Measurements from ENCODE around the gene STK32B. TPM values are rescaled to one million over a fixed set of nuclear protein-coding genes. Genes with fewer than 3 reads are reported as not detected.

STK32B gene
- total RNA-seq, 2 experiments from 2014 or later = not detected

DNA sequence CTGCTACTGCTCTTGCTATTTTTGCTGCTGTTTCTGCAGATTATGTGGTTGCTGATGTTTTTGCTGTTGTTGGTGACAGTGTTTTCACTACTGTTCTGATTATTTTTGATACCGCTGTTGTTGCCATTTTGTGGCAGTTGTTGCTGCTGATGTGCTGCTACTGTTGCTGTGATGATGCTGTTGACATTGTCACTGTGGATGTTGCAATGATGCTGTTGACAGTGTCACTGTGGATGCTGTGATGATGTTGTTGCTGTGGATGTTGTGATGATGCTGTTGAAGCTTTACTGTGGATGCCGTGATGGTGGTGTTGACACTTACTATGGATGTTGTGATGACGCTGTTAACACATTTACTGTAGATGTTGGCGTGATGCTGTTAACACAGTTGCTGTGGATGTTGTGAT, 476.8 kb downstream of the STK32B start:
- H3K27ac Mint-ChIP-seq = no peak overlapping the region
- CTCF ChIA-PET = no interaction called here
- no peak for DNase-seq
- intact Hi-C loops (cut with micrococcal nuclease) = no loop called here
- no peaks in the 10 kb centered on the region for H3K27me3 Mint-ChIP-seq
- H3K4me1 Mint-ChIP-seq (ENCODE audit: low read depth) = no peaks in the 10 kb centered on the region
- H3K4me3 Mint-ChIP-seq = no peak overlapping the region
- H3K9me3 Mint-ChIP-seq = peaks cover 5% of the 10 kb centered on the region
- POLR2A ChIA-PET = no interaction called here
- no peaks in the 10 kb centered on the region for H3K36me3 Mint-ChIP-seq

DNA sequence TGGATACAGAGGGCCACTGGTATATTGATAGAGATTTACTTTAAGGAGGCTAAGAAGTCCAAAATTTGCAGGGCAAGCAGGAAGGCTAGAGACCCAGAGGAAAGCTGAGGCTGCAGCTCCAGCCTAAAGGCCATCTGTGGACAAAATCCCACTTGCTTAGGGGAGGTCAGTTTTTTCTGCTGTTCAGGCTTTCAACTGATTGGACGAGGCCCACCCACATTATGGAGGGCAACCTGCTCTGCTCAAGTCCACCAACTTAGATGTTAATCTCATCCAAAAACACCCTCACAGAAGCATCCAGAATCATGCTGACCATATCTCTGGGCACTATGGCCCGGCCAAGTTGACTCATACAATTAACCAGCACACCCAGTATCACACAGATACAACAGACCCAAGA, 480.8 kb downstream of the STK32B start:
- H3K27me3 Mint-ChIP-seq = no peaks in the 10 kb centered on the region
- POLR2A ChIA-PET = no interaction called here
- no peak for DNase-seq
- CTCF ChIA-PET = no interaction called here
- intact Hi-C loops (cut with micrococcal nuclease) = no loop called here
- peaks cover 6% of the 10 kb centered on the region for H3K36me3 Mint-ChIP-seq
- no peak overlapping the region for H3K27ac Mint-ChIP-seq
- no peaks in the 10 kb centered on the region for H3K4me1 Mint-ChIP-seq (ENCODE audit: low read depth)
- H3K9me3 Mint-ChIP-seq = peaks cover 22% of the 10 kb centered on the region
- no peak overlapping the region for H3K4me3 Mint-ChIP-seq

GRCh38 chr4:5539584-5539983, 488.3 kb downstream of the STK32B start:
- ChIA-PET POLR2A (no interaction called here), CTCF (no interaction called here)
- Mint-ChIP-seq H3K4me1 (ENCODE audit: low read depth) (no peaks in the 10 kb centered on the region), H3K36me3 (peaks cover 2% of the 10 kb centered on the region), H3K27ac (no peak overlapping the region), H3K27me3 (no peaks in the 10 kb centered on the region), H3K4me3 (no peak overlapping the region), H3K9me3 (peaks cover 12% of the 10 kb centered on the region)
- DNase-seq = no peak
- intact Hi-C loops (cut with micrococcal nuclease) = no loop called here

DNA sequence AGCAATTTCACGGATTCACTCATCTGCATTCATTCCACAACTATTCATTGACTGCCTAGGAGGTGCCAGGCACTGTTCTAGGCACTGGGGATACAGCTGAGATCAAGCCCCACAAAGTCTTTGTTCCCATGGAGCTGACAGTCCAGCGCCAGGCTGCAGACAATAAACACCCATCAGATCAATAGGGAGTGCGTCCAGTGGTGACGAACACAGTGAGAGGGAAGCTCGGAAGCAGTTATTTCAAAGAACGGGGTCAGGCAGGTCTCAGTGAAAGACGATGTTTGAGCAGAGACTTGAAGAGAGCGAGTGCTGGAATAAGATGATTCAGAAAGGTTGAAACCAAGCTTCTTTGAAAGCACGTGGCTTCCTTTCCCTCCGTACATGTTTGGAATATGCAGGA, 489.9 kb downstream of the STK32B start:
- intact Hi-C loops (cut with micrococcal nuclease) = no loop called here
- Mint-ChIP-seq H3K9me3 (no peaks in the 10 kb centered on the region), H3K4me1 (ENCODE audit: low read depth) (no peaks in the 10 kb centered on the region), H3K27ac (no peak overlapping the region), H3K36me3 (no peaks in the 10 kb centered on the region), H3K4me3 (no peak overlapping the region), H3K27me3 (no peaks in the 10 kb centered on the region)
- POLR2A ChIA-PET = no interaction called here
- no peak for DNase-seq
- CTCF ChIA-PET = interaction anchor here (0.6 kb wide), 1 partner anchor 23 kb away, joined by 3 read pairs; no protein-coding TSS in a partner anchor

DNA sequence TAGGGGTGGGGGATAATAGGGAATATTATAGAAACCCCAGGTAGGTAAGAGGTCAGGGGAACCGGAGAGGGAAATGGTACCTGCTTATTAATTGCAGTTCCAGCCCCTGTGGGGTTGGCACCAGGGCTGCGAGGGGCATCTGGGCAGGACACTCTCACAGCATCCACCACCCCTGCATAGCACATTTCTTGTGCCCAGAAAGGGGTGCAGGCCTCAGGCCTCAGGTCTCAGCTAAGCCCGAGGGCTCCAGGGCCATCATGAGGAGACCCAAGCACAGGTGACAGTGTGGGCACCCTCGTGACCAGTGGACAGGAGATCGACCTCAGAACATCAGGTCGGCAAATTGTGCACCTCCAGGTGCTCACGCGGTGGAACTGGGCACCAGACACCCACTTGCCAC, 492.4 kb downstream of the STK32B start:
- Mint-ChIP-seq H3K4me3 (no peak overlapping the region), H3K4me1 (ENCODE audit: low read depth) (no peaks in the 10 kb centered on the region), H3K27ac (no peak overlapping the region), H3K9me3 (no peaks in the 10 kb centered on the region), H3K36me3 (no peaks in the 10 kb centered on the region), H3K27me3 (no peaks in the 10 kb centered on the region)
- ChIA-PET CTCF (no interaction called here), POLR2A (no interaction called here)
- intact Hi-C loops (cut with micrococcal nuclease) = no loop called here
- no peak for DNase-seq

DNA sequence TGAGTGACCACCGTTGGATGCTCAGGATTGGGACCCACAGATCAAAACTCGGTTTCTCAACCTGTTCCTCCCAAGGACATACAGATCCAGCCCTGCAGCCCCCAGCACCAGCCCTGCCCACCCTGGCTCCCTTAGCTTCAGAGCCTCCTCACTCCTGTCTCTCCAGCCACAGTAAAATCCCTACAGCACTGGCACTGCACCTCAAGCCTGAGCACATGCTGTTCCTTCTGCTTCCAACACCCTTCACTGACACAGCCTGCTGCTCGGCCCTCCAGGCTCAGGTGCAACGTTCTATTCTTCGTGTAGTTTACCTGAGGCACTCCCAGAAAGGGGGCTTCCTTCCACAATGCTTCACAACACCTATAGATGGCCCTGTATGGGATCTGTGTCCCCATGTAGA, 493.5 kb downstream of the STK32B start:
- peaks cover under 1% of the 10 kb centered on the region for H3K9me3 Mint-ChIP-seq
- no peaks in the 10 kb centered on the region for H3K4me1 Mint-ChIP-seq (ENCODE audit: low read depth)
- H3K4me3 Mint-ChIP-seq = no peak overlapping the region
- H3K27me3 Mint-ChIP-seq = no peaks in the 10 kb centered on the region
- no peaks in the 10 kb centered on the region for H3K36me3 Mint-ChIP-seq
- DNase-seq = no peak
- intact Hi-C loops (cut with micrococcal nuclease) = no loop called here
- CTCF ChIA-PET = no interaction called here
- no peak overlapping the region for H3K27ac Mint-ChIP-seq
- POLR2A ChIA-PET = no interaction called here

DNA sequence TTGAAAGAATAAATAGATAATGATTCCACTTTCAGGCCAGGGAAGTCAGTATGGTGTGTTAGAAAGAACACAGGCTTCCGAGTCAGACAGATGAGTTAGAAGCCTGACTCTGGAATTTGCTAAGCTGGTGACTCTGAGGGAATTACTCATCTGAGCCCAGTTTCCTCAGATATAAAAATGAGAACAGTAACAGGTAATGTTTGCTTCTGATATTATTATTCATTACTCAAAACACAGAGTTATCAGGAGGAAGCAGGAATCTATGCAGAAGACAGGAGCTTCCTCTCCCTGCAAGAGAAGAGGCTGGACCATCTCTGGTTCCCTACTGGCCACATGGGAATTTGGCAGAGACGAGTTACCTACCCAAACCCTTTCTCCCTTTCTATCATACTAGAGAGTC, 494.0 kb downstream of the STK32B start:
- intact Hi-C loops (cut with micrococcal nuclease) = no loop called here
- DNase-seq = no peak
- no peaks in the 10 kb centered on the region for H3K4me1 Mint-ChIP-seq (ENCODE audit: low read depth)
- H3K4me3 Mint-ChIP-seq = no peak overlapping the region
- H3K9me3 Mint-ChIP-seq = peaks cover 6% of the 10 kb centered on the region
- no peaks in the 10 kb centered on the region for H3K27me3 Mint-ChIP-seq
- ChIA-PET POLR2A (no interaction called here), CTCF (no interaction called here)
- no peak overlapping the region for H3K27ac Mint-ChIP-seq
- H3K36me3 Mint-ChIP-seq = peaks cover 3% of the 10 kb centered on the region

DNA sequence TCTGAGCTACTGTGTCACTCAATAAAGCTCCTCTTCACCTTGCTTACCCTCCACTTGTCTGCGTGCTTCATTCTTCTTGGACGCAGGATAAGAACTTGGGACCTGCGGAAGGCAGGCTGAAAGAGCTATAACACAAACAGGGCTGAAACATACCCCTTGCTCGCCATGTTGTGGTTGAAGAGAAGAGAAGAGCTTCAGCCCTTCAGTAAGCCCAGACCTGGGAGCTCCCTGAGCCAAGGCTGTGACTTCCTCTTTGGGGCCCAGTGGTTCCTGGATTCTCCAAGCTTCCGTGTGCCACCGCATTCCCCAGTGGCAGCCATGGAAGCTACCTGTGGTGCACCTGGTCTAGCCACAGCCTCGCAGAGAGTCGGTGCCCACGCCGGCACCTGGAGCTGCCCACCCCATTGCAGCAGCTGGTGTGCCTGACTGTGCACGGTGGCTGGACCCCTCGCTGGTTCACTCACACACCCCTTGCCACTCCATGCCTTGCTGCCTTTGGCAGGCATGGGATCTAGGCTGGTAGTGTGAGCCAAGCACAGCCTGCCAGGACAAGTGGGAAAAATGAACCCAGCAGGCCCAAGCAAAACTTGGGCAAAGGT, 496.5 kb downstream of the STK32B start:
- POLR2A ChIA-PET = no interaction called here
- CTCF ChIA-PET = no interaction called here
- DNase-seq = no peak
- no peak overlapping the region for H3K4me3 Mint-ChIP-seq
- H3K36me3 Mint-ChIP-seq = peaks cover 12% of the 10 kb centered on the region
- no peaks in the 10 kb centered on the region for H3K4me1 Mint-ChIP-seq (ENCODE audit: low read depth)
- peaks cover 9% of the 10 kb centered on the region for H3K9me3 Mint-ChIP-seq
- no peaks in the 10 kb centered on the region for H3K27me3 Mint-ChIP-seq
- no peak overlapping the region for H3K27ac Mint-ChIP-seq
- intact Hi-C loops (cut with micrococcal nuclease) = no loop called here

Other genes with a start within 250 kb of the STK32B start
- under 1 TPM in 1 of 2 experiments, not detected in 1; 0.12 TPM for gene MSX1, start 191.8 kb upstream of the STK32B start, total RNA-seq
- gene CYTL1, start 32.0 kb upstream of the STK32B start, total RNA-seq = not detected

Measured in activated CD4-positive, alpha-beta memory T cell treated with anti-CD3 and anti-CD28 coated beads for 36 hours (primary cell).